GM12891 (cell line): ENCODE data around the gene TMEM87B.
"Not testable (repeated sequence)": the region's sequence is repeated elsewhere in the genome, so short reads cannot be mapped to it uniquely, and the experiment has no call there.

ENCODE experiments used
- DNase-seq: peaks from one replicate; pipeline ENCODE4 v3.0.0; 2011; ENCODE audit warnings: low spot score; ENCODE audit not compliant: insufficient read length
- FAIRE-seq: peaks from 2 replicates; lab custom pipeline; 2011; peaks lifted over from hg19 to GRCh38; lab: Jason Lieb, UNC
- PAX5 ChIP-seq: IDR thresholded peaks from 2 replicates; pipeline ENCODE4 v1.6.1; 2011; ENCODE audit warnings: low read length, moderate library complexity, mild to moderate bottlenecking; ENCODE audit not compliant: insufficient read depth, severe bottlenecking
- POLR2A ChIP-seq: IDR thresholded peaks from 2 replicates; pipeline ENCODE4 v1.6.1; 2011; ENCODE audit warnings: low read depth, low read length, control low read depth
- POLR2AphosphoS5 ChIP-seq: IDR thresholded peaks from 2 replicates; pipeline ENCODE4 v1.6.1; 2011; ENCODE audit warnings: low read depth, low read length, control low read depth
- POU2F2 ChIP-seq: IDR thresholded peaks from 2 replicates; pipeline ENCODE4 v1.6.1; 2011; ENCODE audit warnings: low read depth, mild to moderate bottlenecking, control low read depth, low read length, moderate library complexity
- SPI1 ChIP-seq: IDR thresholded peaks from 2 replicates; pipeline ENCODE4 v1.6.1; 2011; ENCODE audit warnings: low read depth, low read length, control low read depth
- TAF1 ChIP-seq: IDR thresholded peaks from 2 replicates; pipeline ENCODE4 v1.6.1; 2011; ENCODE audit warnings: low read depth, low read length, control low read depth

Gene TMEM87B

DNA sequence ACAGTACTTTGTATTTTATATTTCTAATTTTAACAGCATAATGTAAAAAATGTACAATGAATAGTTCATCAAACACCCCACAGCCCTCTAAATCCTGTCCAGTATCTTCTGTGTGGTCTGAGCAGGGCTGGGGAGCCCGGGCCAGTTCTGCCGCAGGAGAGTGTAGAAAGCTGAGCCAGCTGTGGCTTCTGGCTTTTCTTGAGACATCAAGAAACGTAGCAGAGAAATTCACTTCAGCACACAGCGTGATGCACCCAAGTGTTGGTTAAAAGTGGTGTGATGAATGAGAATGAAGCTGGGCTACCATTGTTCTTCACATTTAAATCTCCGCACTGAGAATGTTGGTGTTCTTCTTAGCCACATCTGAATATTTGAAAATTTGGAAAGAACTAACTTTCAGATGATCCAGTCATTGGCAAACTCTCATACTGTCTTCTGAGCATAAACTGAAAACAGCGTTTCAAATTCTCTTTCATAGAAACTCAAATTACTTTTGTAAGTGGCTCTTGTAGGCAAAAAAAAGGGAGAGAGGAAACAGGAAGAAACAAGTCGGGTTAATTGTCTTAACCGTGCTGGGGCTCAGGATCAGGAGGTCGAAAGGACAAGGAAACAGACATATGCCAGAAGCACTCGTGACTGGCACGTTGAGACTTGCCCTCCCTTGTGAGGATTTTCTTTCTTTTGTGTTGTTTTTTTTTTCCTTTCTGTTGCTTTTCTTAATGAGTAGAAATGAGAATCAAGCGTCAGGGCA is 23.4 kb upstream of the TMEM87B start:
- DNase-seq: no peak
- TF ChIP-seq POLR2A (no peak), POU2F2 (no peak), POLR2AphosphoS5 (no peak), PAX5 (no peak), SPI1 (no peak), TAF1 (no peak)
- FAIRE-seq: no peak

DNA sequence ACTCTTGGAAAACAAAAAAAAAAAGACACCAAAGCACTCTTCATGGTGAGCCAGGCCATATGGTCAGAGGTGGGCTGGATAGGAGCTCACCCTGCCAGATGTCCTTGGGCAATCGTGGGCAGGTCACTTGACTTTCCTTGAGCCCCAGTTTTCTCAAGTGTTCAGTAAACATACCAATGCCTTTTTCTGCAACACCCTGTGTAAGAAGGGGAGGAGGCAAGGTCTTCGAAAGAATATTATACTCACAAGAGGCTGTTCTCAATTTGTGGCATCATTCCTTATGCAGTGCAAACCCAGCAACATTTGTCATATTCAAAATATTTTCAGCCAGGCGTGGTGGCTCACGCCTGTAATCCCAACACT is 22.9 kb upstream of the TMEM87B start:
- FAIRE-seq (no peak), DNase-seq (no peak)
- TF ChIP-seq POLR2A (no peak), POU2F2 (no peak), PAX5 (no peak), POLR2AphosphoS5 (no peak), SPI1 (no peak), TAF1 (no peak)

DNA sequence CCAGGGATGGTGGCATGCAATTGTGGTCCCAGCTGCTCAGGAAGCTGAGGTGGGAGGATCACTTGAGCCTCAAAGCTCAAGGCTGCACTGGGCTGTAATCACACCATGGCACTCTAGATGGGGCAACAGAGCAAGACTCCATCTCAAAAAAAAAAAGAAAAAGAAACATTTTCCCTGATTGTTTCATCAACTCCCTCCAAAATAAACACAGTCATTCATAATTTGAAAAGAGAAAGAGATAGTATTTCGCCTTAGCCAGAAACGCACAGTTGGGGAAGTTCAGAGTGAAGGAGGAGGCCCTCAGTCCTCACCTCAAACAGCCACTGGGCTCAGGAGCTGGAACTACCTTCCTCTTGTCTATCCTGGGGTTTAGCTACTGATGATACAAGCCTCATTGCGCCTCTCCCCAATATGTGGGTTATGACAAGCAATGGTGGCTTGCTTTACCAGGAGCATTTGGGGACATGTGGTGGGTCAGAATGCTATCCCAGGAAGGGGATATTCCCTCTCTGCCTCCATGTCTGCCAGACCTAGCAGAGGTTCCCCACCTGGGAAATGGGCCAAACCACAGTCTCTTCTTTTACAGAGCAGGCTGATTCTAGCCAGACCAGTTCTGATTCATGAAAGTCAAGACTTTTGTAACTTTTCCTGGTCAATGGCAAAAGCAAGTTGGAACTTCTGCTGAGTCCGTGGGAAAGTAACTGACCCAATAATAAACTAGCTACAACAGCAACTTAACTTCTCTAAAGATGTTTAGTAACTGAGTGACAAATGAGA is 22.2 kb upstream of the TMEM87B start:
- no peak for TF ChIP-seq PAX5
- DNase-seq (no peak), FAIRE-seq (no peak)

DNA sequence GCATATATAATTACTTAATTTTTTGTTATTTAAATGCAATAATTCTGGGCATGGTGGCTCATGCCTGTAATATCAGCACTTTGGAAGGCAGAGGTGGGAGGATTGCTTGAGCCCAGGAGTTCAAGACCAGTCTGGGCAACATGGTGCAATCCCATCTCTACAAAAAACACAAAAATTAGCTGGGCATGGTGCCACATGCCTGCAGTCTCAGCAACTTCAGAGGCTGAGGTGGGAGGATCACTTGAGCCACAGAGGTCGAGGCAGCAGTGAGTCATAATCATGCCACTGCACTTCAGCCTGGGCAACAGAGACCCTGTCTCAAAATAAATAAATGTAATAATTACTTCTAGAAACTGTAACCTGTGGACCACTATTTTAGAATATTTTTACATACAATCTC is 21.5 kb upstream of the TMEM87B start:
- no peak for TF ChIP-seq POU2F2
- no peak for TF ChIP-seq TAF1
- no peak for TF ChIP-seq SPI1
- no peak for TF ChIP-seq POLR2A
- TF ChIP-seq PAX5: no peak
- no peak for TF ChIP-seq POLR2AphosphoS5
- no peak for FAIRE-seq
- no peak for DNase-seq

DNA sequence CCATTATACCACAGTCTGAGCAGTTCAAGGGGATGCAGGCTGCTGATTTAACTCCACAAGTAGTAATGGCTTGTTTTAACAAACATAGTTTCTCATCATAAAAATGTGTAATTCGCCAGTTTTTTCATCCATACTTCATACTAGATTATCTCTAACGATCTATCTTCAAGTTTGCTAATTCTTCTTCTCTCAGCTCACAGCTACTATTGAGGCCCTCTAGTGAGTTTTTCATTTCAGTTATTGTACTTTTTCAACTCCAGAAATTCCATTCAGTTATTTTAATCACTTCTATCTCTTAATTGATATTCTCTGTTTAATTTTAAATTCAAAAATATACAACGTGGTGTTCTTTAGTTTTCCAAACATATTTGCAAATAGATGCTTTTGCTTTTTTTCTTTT is 20.1 kb upstream of the TMEM87B start:
- DNase-seq: no peak
- TF ChIP-seq POU2F2 (no peak), POLR2AphosphoS5 (no peak), PAX5 (no peak), TAF1 (no peak), SPI1 (no peak), POLR2A (no peak)
- no peak for FAIRE-seq

DNA sequence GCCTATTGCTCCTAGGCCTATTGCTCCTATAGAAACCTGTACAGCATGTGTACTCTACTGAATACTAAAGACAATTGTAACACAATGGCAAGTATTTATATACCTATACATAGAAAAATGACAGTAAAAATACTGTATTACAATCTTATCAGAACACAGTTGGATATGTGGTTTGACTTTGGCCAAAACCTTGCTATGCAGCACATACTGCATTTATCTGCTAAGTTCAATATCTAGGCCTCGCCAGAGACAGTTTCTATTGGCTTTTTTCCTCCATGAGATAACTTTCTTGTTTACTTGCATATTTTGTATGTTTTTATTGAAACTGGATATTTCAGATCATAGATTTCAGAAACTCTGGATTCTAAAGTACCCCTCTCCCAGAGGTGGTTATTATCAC is 19.3 kb upstream of the TMEM87B start:
- FAIRE-seq: no peak
- TF ChIP-seq POU2F2 (no peak), PAX5 (no peak), SPI1 (no peak), TAF1 (no peak), POLR2A (no peak), POLR2AphosphoS5 (no peak)

DNA sequence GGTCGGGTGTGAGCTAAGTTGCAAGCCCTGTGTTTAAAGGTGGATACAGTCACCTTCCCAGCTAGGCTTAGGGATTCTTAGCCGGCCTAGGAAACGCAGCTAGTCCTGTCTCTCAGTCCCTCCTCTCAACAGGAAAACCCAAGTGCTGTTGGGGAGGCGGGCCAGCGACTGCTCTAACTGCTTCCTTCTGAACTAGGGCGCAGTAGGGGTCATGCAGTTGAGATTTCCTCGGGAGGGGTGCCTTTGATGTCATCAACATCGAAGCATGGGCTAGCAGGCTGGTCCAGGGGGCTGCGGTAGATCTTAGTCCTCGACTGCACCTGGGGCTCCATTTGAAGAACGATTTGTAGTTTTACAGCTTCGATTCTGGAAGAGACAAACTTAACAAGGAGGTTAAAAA is 15.5 kb upstream of the TMEM87B start:
- FAIRE-seq, DNase-seq: not testable (repeated sequence)

More for the DNA sequence above, 19.3 kb upstream of the TMEM87B start:
- no peak for DNase-seq

DNA sequence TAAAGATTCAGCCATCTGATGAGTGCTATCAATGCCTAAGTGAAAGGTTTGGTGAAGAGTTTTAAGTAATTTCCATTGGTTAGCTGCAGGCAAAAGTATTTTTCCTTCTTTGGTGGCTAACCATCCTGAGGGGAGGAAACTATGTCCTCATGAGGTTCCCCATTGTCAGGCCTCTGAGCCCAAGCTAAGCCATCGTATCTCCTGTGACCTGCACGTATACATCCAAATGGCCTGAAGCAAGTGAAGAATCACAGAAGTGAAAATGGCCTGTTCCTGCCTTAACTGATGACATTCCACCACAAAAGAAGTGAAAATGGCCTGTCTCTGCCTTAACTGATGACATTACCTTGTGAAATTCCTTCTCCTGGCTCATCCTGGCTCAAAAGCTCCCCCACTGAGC is 15.0 kb upstream of the TMEM87B start:
- not testable (repeated sequence) for FAIRE-seq, DNase-seq

DNA sequence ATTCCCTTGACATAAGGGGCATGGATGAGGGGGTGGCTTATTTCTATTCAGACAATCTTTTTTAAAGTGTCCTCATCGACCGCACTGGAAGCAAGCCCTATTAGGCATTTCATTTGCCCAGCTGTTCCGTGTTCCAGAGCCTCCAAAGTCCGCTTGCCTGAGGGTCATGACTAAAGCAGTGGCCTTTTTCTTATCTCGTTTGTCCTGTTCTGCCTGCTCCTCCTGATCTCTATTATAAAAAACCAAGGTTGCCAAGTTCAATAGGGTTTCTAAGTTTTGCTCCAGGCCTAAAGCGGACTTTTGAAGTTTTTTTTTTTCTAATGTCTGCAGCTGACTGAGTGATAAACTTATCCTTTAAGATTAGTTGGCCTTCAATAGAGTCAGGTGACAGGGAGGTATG is 13.6 kb upstream of the TMEM87B start:
- not testable (repeated sequence) for FAIRE-seq, DNase-seq

DNA sequence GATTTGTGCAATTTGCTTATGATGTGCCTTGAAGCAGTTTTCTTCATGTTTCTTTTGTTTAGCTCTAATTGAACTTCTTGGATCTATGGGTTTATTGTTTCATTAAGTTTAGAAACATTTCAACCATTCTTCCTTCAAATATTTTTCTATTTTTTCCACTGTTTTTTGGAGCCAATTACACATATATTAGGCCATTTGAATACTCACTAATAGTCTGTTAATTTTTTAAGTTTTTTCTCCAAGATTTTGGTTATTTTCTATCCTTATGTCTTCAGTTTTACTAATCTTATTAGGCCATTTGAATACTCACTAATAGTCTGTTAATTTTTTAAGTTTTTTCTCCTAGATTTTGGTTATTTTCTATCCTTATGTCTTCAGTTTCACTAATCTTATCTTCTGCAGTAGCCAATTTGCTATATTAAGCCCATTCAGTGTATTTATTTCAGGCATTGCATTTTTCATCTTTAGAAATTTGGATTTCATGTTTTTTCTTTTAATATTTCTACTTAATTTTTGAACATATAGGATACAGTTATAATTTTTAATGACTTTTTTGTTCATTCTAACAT is 9.5 kb upstream of the TMEM87B start:
- DNase-seq: no peak
- TF ChIP-seq PAX5 (no peak), POU2F2 (no peak), POLR2AphosphoS5 (no peak), SPI1 (no peak), TAF1 (no peak), POLR2A (no peak)
- FAIRE-seq: no peak

DNA sequence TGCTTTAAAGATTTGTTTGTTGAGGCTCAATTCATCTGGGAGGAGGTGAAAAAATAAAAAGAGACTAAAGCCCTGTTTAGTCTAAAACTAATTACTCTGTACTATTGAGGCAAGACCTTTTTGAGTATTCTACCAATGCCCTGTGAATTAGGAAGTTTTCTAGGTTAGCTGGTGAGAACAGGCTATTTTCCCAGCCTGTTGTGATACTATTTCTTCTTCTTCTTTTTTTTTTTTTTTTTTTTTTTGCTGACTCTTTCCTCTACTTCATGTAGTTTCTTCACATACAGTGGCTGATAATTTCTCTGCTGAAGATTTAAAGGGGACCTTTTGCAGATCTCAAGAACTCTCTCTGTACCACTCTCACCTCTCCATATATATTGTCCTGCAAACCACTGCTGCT is 8.8 kb upstream of the TMEM87B start:
- TF ChIP-seq PAX5 (no peak), POU2F2 (no peak), POLR2A (no peak), POLR2AphosphoS5 (no peak), SPI1 (no peak), TAF1 (no peak)
- DNase-seq: no peak
- no peak for FAIRE-seq
